Stimulated activated CD4-positive, alpha-beta T cell treated with anti-CD3 and anti-CD28 coated beads, Interleukin-12 subunit alpha, Interleukin-12 subunit beta, amount 100 ng/mL, for 48 hours (primary cell): ENCODE results near the gene KLHL5.
"Not testable (repeated sequence)": the region's sequence is repeated elsewhere in the genome, so short reads cannot be mapped to it uniquely, and the experiment has no call there.

Source experiments
- DNase-seq, 3 donors: peaks; one replicate each; pipeline ENCODE4 v3.0.0-alpha.2; 2020; ENCODE audit warnings: low read depth in 2 of 3, low spot score in 1 of 3

KLHL5 gene, protein sequence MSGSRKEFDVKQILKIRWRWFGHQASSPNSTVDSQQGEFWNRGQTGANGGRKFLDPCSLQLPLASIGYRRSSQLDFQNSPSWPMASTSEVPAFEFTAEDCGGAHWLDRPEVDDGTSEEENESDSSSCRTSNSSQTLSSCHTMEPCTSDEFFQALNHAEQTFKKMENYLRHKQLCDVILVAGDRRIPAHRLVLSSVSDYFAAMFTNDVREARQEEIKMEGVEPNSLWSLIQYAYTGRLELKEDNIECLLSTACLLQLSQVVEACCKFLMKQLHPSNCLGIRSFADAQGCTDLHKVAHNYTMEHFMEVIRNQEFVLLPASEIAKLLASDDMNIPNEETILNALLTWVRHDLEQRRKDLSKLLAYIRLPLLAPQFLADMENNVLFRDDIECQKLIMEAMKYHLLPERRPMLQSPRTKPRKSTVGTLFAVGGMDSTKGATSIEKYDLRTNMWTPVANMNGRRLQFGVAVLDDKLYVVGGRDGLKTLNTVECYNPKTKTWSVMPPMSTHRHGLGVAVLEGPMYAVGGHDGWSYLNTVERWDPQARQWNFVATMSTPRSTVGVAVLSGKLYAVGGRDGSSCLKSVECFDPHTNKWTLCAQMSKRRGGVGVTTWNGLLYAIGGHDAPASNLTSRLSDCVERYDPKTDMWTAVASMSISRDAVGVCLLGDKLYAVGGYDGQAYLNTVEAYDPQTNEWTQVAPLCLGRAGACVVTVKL

DNA sequence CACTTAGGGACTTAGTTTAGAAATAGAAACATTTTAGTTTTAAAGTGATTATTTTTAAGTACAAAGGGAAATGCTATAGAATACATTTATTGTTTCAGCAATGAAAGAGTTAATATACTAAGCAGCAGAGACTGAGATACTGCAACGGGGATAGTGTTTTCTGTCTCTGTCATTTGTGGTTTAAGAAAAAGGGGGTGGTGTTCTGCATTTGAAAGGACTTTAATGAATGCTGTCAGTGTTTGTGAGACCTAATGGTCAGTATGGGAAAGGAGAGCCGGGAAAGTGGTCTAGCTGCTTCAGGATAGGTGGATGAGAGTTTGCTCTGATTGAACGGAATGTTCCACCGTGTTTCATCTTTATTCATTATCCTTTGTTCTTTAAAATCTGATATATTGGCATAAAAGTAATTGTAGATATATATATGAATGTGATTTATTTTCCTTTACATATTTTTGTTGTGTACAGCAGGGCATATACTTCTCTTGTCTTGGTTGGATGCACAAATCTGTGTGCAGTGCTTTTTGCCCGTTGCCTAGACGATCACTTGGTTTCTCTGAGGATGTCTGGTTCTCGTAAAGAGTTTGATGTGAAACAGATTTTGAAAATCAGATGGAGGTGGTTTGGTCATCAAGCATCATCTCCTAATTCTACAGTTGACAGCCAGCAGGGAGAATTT is at the start of gene KLHL5:
KLHL5 (plus strand) TSS at position 139 of the 676 bp plus-strand sequence; CDS start at position 560, 421 bp downstream.
- DNase-seq, result no peak

DNA sequence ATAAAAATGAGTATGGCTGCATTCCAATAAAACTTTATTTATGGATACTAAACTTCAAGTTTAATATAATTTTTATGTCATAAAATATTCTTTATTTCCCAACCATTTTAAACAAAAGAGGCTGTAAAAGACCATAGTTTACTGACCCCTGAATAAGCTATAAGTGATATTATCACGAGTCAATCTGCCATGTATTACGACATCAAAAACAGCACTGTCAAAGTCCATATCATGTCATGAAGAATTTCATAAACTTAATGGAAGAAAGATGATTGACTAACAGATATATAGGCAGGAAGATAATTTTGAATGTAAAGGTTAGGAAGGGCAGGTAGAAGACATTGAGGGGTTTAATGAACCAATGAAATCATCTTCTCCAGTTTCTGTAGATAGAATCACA is 48.0 kb upstream of the KLHL5 start:
- no peak for DNase-seq

DNA sequence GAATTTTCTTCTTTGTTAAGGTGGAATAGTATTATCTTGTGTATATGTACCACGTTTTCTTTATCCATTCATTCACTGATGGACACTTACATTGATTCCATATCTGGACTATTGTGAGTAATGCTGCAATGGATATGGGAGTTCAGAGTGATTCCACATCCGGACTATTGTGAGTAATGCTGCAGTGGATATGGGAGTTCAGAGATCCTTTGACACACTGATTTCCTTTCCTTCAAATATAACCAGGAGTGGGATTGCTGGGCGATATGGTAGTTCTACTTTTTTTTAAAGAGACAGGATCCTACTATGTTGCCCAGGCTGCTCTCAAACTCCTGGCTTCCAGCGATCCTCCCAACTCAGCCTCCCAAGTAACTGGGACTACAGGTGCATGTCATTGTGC is 41.9 kb upstream of the KLHL5 start:
- DNase-seq, result no peak

GRCh38 chr4:39021631-39022030 is 40.4 kb upstream of the KLHL5 start:
- DNase-seq, result no peak

DNA sequence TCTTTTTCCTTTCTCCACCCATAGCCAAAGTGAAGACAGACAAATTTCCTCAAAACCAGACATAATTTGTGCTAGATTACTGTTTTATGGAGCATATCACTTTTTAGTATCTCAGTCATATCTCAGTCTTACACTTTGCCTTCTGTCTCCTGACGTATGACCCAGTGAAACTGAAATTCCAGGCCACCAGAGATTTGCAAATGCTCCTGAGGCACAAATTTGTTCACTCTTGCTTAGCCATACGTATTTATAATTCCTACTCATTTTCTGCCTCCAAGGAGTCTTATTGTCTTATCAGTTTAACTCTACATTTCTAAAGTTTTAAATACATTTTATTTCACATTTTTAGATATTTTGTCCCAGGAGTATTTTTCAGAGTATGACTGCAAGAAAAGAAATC is 39.8 kb upstream of the KLHL5 start:
- DNase-seq, result no peak

GRCh38 chr4:39023059-39023458 is 39.0 kb upstream of the KLHL5 start:
- no peak for DNase-seq

GRCh38 chr4:39024311-39024865 is 37.6 kb upstream of the KLHL5 start:
- DNase-seq, result no peak

GRCh38 chr4:39025552-39026085 is 36.4 kb upstream of the KLHL5 start:
- DNase-seq, result no peak

GRCh38 chr4:39026096-39026495 is 35.9 kb upstream of the KLHL5 start:
- no peak for DNase-seq

GRCh38 chr4:39029752-39030694 is 32.0 kb upstream of the KLHL5 start:
- no peak for DNase-seq

- DNase-seq, result no peak
These were observed 31.3 kb upstream of the KLHL5 start for GRCh38 chr4:39030725-39031124.

DNA sequence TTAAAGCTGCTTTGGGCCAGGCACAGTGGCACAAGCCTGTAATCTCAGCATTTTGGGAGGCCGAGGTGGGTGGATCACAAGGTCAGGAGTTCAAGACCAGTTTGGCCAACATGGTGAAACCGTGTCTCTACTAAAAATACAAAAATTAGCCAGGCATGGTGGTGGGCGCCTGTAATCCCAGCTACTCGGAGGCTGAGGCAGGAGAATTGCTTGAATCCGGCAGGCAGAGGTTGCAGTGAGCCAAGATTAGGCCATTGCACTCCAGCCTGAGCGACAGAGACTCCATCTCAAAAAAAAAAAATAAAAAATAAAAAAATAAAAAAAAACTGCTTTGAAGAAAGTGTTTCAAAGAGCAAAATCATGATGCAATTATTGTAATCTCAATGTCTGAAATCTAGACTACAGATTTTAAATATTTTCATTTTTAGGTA is 30.4 kb upstream of the KLHL5 start:
- not testable (repeated sequence) for DNase-seq

DNA sequence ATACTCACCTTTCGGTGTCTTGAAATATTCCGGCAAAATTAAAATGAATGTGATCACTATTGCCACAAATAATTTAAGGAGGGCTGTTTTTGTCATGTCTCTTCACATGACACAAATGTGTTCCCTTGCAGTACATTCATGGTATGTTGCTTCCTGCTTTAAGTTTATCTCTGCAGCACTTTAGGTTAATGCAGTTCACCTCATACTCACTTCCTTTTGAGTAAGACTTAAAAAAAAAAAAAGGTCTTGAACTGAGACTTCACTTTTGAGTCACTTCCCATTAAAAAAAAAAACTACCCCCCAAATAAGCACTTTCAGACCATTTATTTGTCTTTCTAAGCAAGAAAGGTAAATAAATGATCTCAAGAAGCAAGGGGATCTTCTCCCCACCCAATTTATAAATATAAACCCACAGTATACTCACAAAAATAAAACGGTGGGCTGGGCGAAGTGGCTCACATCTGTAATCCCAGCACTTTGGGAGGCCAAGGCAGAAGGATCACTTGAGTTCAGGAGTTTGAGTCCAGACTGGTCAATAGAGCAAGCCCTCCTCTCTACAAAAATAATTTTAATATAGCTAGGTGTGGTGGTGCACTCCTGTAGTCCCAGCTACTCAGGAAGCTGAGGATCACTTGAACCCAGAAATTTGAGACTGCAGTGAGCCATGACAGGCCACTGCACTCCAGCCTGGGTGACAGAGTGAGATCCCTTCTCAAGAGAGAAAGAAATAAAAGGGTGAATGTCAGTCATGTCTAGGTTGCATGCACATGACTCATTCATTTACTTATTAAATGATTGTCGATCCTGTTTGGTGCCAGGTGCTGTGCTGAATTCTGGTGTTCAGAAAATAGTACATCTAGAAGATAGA is 29.6 kb upstream of the KLHL5 start, which contains the start of gene TMEM156:
TMEM156 (minus strand) TSS at position 192 of the 868 bp plus-strand sequence; CDS start at position 96, 96 bp downstream.
- peak in 1 of 3 donors; percentile 32 for DNase-seq

GRCh38 chr4:39036172-39036571 is 25.9 kb upstream of the KLHL5 start:
- DNase-seq, result no peak

GRCh38 chr4:39037491-39037825 is 24.6 kb upstream of the KLHL5 start:
- DNase-seq, result no peak

DNA sequence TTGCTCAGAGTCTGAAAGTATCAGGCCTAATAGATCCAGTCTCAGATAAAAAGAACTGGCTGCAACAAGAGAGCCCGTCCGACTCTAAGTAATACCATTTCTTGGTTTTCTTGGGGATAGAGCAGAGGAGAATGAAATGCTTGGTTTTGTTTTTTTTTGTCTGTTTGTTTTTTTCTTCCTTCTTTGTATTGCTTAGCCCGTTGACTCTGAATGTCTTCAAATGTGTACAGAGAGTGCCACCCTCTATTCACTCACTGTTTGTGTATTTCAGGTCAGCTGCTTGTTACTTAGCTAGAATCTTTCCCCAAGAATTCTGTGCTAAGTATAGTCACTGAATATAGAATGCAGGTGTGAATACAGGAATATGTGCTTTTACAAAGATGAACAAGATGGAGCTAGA is 24.1 kb upstream of the KLHL5 start:
- DNase-seq, result no peak

- no peak for DNase-seq
These were observed 22.9 kb upstream of the KLHL5 start for GRCh38 chr4:39039108-39039507.

DNA sequence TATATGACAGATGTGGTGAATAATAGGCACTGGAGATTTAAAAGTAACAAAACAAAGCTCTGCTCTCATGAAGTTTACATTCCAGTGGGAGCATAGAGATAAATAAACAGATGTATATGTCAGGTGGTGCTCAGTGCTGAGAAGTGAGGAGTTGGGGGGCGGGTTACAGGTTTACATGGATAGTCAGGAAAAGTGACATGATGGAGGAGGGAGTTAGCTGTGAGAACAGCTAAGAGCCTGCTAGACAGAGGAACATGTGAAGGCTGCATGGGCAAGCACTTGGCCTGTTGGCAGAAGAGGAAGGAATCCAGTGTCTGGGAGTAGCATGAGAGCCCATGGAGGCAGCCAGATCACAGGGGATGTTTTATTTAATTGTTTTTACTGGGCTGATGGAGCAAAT is 19.7 kb upstream of the KLHL5 start:
- no peak for DNase-seq
